HepG2 (cell line): ENCODE results near the gene RUFY2. TPM values are rescaled to one million over a fixed set of nuclear protein-coding genes. Genes with fewer than 3 reads are reported as not detected.

Source experiments
- ATAC-seq: fragments of 200-7000 bp; cut with Tn5 transposase; 3 replicates; pipeline ENCODE4 v1.9.1; 2020; ENCODE audit warnings: mild to moderate bottlenecking, moderate library complexity
- BruUV-seq: library from RNA; stranded (reverse); fragments of 400-500 nt; replicated peaks from 2 replicates; lab custom pipeline; 2021; lab: Mats Ljungman, UMichigan
- CTCF ChIA-PET: fragments of 300-600 bp; formaldehyde crosslinking; extraction: SDS; loops from one replicate; lab custom pipeline; 2021; ENCODE audit warnings: low total read pairs, inconsistent platforms, low intra/inter-chr PET ratio; lab: Yijun Ruan, JAX
- POLR2A ChIA-PET: fragments of 350-600 bp; sonication (Branson Sonifier 250); formaldehyde crosslinking; loops from one replicate; lab custom pipeline; 2020; ENCODE audit warnings: antibody characterized with exemption, inconsistent platforms; lab: Yijun Ruan, JAX
- DNase-seq: peaks from one replicate; pipeline ENCODE4 v3.0.0-alpha.2; 2015; ENCODE audit warnings: low spot score
- FAIRE-seq: peaks from 3 replicates; lab custom pipeline; 2011; peaks lifted over from hg19 to GRCh38; lab: Jason Lieb, UNC
- H2AFZ ChIP-seq: one replicate; pipeline ENCODE4 v1.6.1; 2011; ENCODE audit warnings: low read length, inconsistent platforms
- H3K27ac ChIP-seq: fragments of 300-600 bp; 3 replicates; pipeline ENCODE4 v1.8.0; 2011; ENCODE audit warnings: mixed run types, mild to moderate bottlenecking, mixed read lengths, low read length, inconsistent platforms; ENCODE audit not compliant: insufficient read depth; ENCODE audit errors: extremely low read length
- H3K27me3 ChIP-seq, 2 experiments: fragments of 200-600 bp in 1 of 2; 2 replicates in 1 of 2; 3 replicates in 1 of 2; pipeline versions ENCODE4 v1.6.0 to v1.8.0; 2011; ENCODE audit warnings: low read length in 2 of 2, mild to moderate bottlenecking in 2 of 2, moderate library complexity in 2 of 2, inconsistent platforms in 1 of 2; ENCODE audit not compliant: insufficient read depth in 2 of 2, control insufficient read depth in 1 of 2
- H3K36me3 ChIP-seq, 2 experiments: fragments of 200-600 bp in 1 of 2; replicated peaks in 1 of 2; 2 replicates in 1 of 2; 3 replicates in 1 of 2; pipeline versions ENCODE4 v1.5.1 to v1.8.0; 2011; ENCODE audit warnings: low read length in 2 of 2, inconsistent platforms in 1 of 2; ENCODE audit not compliant: insufficient read depth in 2 of 2, control insufficient read depth in 1 of 2
- H3K4me1 ChIP-seq: 2 replicates; pipeline ENCODE4 v1.5.1; 2012; ENCODE audit warnings: low read length, inconsistent platforms; ENCODE audit not compliant: insufficient read depth
- H3K4me2 ChIP-seq: 2 replicates; pipeline ENCODE4 v1.6.0; 2011; ENCODE audit warnings: low read depth, low read length, inconsistent platforms
- H3K4me3 ChIP-seq, 3 experiments: fragments of 200-600 bp in 1 of 3; sonication (generic), shearing (Covaris generic) in 1 of 3; replicated peaks in 1 of 3; 2 replicates each; pipeline ENCODE4 v1.5.1; 2011 to 2016; ENCODE audit warnings: low read length in 3 of 3, inconsistent platforms in 2 of 3, low read depth in 2 of 3, mild to moderate bottlenecking in 2 of 3, control low read depth in 1 of 3, mixed read lengths in 1 of 3; ENCODE audit not compliant: insufficient read depth in 1 of 3
- H3K79me2 ChIP-seq: one replicate; pipeline ENCODE4 v1.6.1; 2011; ENCODE audit warnings: low read length, inconsistent platforms; ENCODE audit not compliant: insufficient read depth
- H3K9ac ChIP-seq: 2 replicates; pipeline ENCODE4 v1.6.0; 2011; ENCODE audit warnings: mild to moderate bottlenecking, low read depth, low read length, inconsistent platforms; ENCODE audit not compliant: insufficient read depth
- H3K9me3 ChIP-seq: 2 replicates; pipeline ENCODE4 v1.5.1; 2012; ENCODE audit warnings: mild to moderate bottlenecking, low read length
- H4K20me1 ChIP-seq: 2 replicates; pipeline ENCODE4 v1.6.0; 2011; ENCODE audit warnings: inconsistent platforms, mild to moderate bottlenecking, low read length, moderate library complexity; ENCODE audit not compliant: insufficient read depth
- AKNA ChIP-seq: sonication (generic); formaldehyde crosslinking; IDR thresholded peaks from 2 replicates; pipeline ENCODE4 v1.4.0; 2020; ENCODE audit warnings: missing genetic modification reagents, borderline replicate concordance
- CC2D1A ChIP-seq: sonication (generic); formaldehyde crosslinking; IDR thresholded peaks from 2 replicates; pipeline ENCODE4 v1.8.1; 2023; ENCODE audit warnings: mild to moderate bottlenecking, missing genetic modification reagents
- CCAR2 ChIP-seq: fragments of 200-400 bp; formaldehyde crosslinking; optimal IDR thresholded peaks from 2 replicates; pipeline ENCODE3; 2018; ENCODE audit warnings: low read depth, mild to moderate bottlenecking, low read length, moderate library complexity
- ELF4 ChIP-seq: sonication (generic); formaldehyde crosslinking; IDR thresholded peaks from 2 replicates; pipeline ENCODE4 v1.5.0; 2020; ENCODE audit warnings: missing genetic modification reagents, mild to moderate bottlenecking, moderate library complexity, borderline replicate concordance
- JDP2 ChIP-seq: sonication (generic); formaldehyde crosslinking; IDR thresholded peaks from 2 replicates; pipeline ENCODE4 v1.8.1; 2022; ENCODE audit warnings: missing genetic modification reagents, borderline replicate concordance
- KDM5B ChIP-seq: sonication (generic); formaldehyde crosslinking; IDR thresholded peaks from 2 replicates; pipeline ENCODE4 v1.4.0; 2020; ENCODE audit warnings: missing genetic modification reagents, mild to moderate bottlenecking, borderline replicate concordance
- PATZ1 ChIP-seq: sonication (generic); formaldehyde crosslinking; IDR thresholded peaks from 2 replicates; pipeline ENCODE4 v1.4.0; 2020; ENCODE audit warnings: missing genetic modification reagents
- PAWR ChIP-seq: sonication (generic); formaldehyde crosslinking; IDR thresholded peaks from 2 replicates; pipeline ENCODE4 v1.4.0; 2020; ENCODE audit warnings: missing genetic modification reagents, mild to moderate bottlenecking, borderline replicate concordance
- ZNF160 ChIP-seq: sonication (generic); formaldehyde crosslinking; IDR thresholded peaks from 2 replicates; pipeline ENCODE4 v1.8.0; 2022; ENCODE audit warnings: mild to moderate bottlenecking, inconsistent platforms, missing genetic modification reagents
- ZNF350 ChIP-seq: sonication (generic); formaldehyde crosslinking; IDR thresholded peaks from 2 replicates; pipeline ENCODE4 v1.4.0; 2020; ENCODE audit warnings: mild to moderate bottlenecking, low read depth, missing genetic modification reagents, borderline replicate concordance
- ZNF441 ChIP-seq: sonication (generic); formaldehyde crosslinking; IDR thresholded peaks from 2 replicates; pipeline ENCODE4 v1.7.0; 2021; ENCODE audit warnings: missing genetic modification reagents, borderline replicate concordance
- ZNF580 ChIP-seq: IDR thresholded peaks from 2 replicates; pipeline ENCODE4 v1.6.1; 2016; ENCODE audit warnings: low read depth, borderline replicate concordance
- WGBS: methylation state at CpG from one replicate; pipeline ENCODE4 v1.1.6; 2017; ENCODE audit warnings: low lambda C conversion rate; 5-methylcytosine and 5-hydroxymethylcytosine counted together
- in situ Hi-C: cut with HindIII; loops from 2 replicates; pipeline ENCODE4 v1.10.0; 2017; ENCODE audit warnings: low pct_unique_long_range_greater_than_20kb; ENCODE audit not compliant: extremely low pct_ligation_motif_present
- intact Hi-C: fragments of 100-400 bp; cut with micrococcal nuclease; formaldehyde crosslinking; loops from one replicate; pipeline ENCODE4 v1.10.0; 2022; ENCODE audit not compliant: unreplicated experiment
- polyA plus RNA-seq, 8 experiments: library from polyadenylated mRNA; depleted of rRNA in 3 of 8; stranded (reverse) in 7 of 8; unstranded in 1 of 8; fragments of >200 nt; fragmentation: Illumina TruSeq in 4 of 8; extraction: Trizol in 4 of 8; gene quantifications; 2 replicates each; pipeline versions ENCODE4 v1.2.1 to v1.2.3, GENCODE V29; 2011 to 2016; ENCODE audit warnings: low read depth in 4 of 8, missing spikeins in 1 of 8, mixed read lengths in 1 of 8; ENCODE audit not compliant: insufficient read depth in 1 of 8
- total RNA-seq, 5 experiments: library from RNA; depleted of rRNA; stranded (reverse); fragments of >200 nt; fragmentation: Illumina TruSeq; extraction: Trizol; gene quantifications; 2 replicates each; pipeline ENCODE4 v1.2.3, GENCODE V29; 2016; ENCODE audit warnings: low read depth in 1 of 5
- TF ChIP-seq, protein P1 (sequence below): IDR thresholded peaks from 2 replicates; pipeline ENCODE4 v1.6.1; 2018; ENCODE audit warnings: missing genetic modification reagents

RUFY2 gene
- total and polyA plus RNA-seq, 2 of the 13 experiments (the other 11 are each of a cell fraction or from before 2014, with no cell fraction given) = 10.1 to 16.1 TPM

GRCh38 chr10:68424454-68425014, 17.5 kb upstream of the RUFY2 start:
- H3K27ac ChIP-seq = no peak overlapping the region
- BruUV-seq = no TSS peak
- WGBS = 93% methylated on average over 13 of the region's 20 CpGs

More at GRCh38 chr10:68424454-68425014, 17.5 kb upstream of the RUFY2 start:
- no peaks in the 10 kb centered on the region for H3K79me2 ChIP-seq
- H3K36me3 ChIP-seq = peaks cover 1 to 30% of the 10 kb centered on the region in 2 experiments; a peak in 3 of 5 replicates
- no peak overlapping the region for H2AFZ ChIP-seq
- H3K27me3 ChIP-seq = no peaks in the 10 kb centered on the region
- no peaks in the 10 kb centered on the region for H3K9me3 ChIP-seq
- H4K20me1 ChIP-seq = no peaks in the 10 kb centered on the region
- ATAC-seq = no peak
- TF ChIP-seq PATZ1 (CRISPR knock-in tag) (no peak), ZNF441 (CRISPR knock-in tag) (no peak), CCAR2 (no peak), ZNF350 (CRISPR knock-in tag) (no peak), CC2D1A (CRISPR knock-in tag) (no peak), ZNF580 (no peak), JDP2 (CRISPR knock-in tag) (no peak), PAWR (CRISPR knock-in tag) (no peak), KDM5B (CRISPR knock-in tag) (no peak), AKNA (no peak), ZNF160 (CRISPR knock-in tag) (no peak), ELF4 (no peak)
- TF ChIP-seq, protein P1, sequence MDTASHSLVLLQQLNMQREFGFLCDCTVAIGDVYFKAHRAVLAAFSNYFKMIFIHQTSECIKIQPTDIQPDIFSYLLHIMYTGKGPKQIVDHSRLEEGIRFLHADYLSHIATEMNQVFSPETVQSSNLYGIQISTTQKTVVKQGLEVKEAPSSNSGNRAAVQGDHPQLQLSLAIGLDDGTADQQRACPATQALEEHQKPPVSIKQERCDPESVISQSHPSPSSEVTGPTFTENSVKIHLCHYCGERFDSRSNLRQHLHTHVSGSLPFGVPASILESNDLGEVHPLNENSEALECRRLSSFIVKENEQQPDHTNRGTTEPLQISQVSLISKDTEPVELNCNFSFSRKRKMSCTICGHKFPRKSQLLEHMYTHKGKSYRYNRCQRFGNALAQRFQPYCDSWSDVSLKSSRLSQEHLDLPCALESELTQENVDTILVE (CRISPR knock-in tag) = no peak
- TF ChIP-seq, all 625 proteins: peak for 0
- ChIA-PET CTCF (no interaction called here), POLR2A (interaction anchor here (1.3 kb wide), 1 partner anchor 18 kb away, joined by 3 read pairs; the partner anchor contains the start of gene RUFY2)
- in situ Hi-C loops = no loop called here
- FAIRE-seq (no peak), DNase-seq (no peak)
- no peak overlapping the region for H3K4me3 ChIP-seq
- intact Hi-C loops = no loop called here
- H3K4me2 ChIP-seq = no peak overlapping the region
- H3K4me1 ChIP-seq = no peaks in the 10 kb centered on the region
- no peak overlapping the region for H3K9ac ChIP-seq
